Lower lobe of right lung (tissue), 2 donors: ENCODE data around the gene FHIT. TPM values are rescaled to one million over a fixed set of nuclear protein-coding genes. Genes with fewer than 3 reads are reported as not detected.
A peak's percentile ranks its signal among the peaks of the same experiment; 100 is the strongest.

Source experiments
- ATAC-seq, 2 donors: fragments of 200-7000 bp; cut with Tn5 transposase; one replicate each; pipeline ENCODE4 v1.9.1; 2020 to 2022; ENCODE audit warnings: mild to moderate bottlenecking in 2 of 2, moderate library complexity in 2 of 2
- DNase-seq: peaks from one replicate; pipeline ENCODE4 v3.0.0-alpha.2; 2020
- H3K27ac ChIP-seq: fragments of 200-600 bp; one replicate; pipeline ENCODE4 v1.8.0; 2022
- H3K27me3 ChIP-seq: fragments of 200-600 bp; one replicate; pipeline ENCODE4 v1.8.0; 2022; ENCODE audit warnings: low read depth
- H3K36me3 ChIP-seq: fragments of 200-600 bp; one replicate; pipeline ENCODE4 v1.8.0; 2022; ENCODE audit warnings: mild to moderate bottlenecking
- H3K4me1 ChIP-seq: fragments of 200-600 bp; one replicate; pipeline ENCODE4 v1.8.0; 2022
- H3K4me3 ChIP-seq: fragments of 200-600 bp; one replicate; pipeline ENCODE4 v1.8.0; 2022; ENCODE audit warnings: mild to moderate bottlenecking
- H3K9me3 ChIP-seq: fragments of 200-600 bp; one replicate; pipeline ENCODE4 v1.8.0; 2022
- intact Hi-C: fragments of 100-400 bp; cut with DNase I; formaldehyde crosslinking; loops from one replicate; pipeline ENCODE4 v1.11.0; 2022
- total RNA-seq: library from RNA; stranded (reverse); fragmentation: NEBNext Ultra II Directional; extraction: Animal tissue kit (Norgen Biotek cat#: 25700); gene quantifications from one replicate; pipeline ENCODE4 v1.2.1, GENCODE V29; 2021
- TF ChIP-seq, protein P1 (sequence below): fragments of 200-600 bp; IDR thresholded peaks from one replicate; pipeline ENCODE4 v1.8.0; 2022; ENCODE audit warnings: antibody characterized with exemption, mild to moderate bottlenecking
- donor health status: DM: no; HTN: yes; CAD: no; lungs with severe emphysema.

Gene FHIT
- total RNA-seq, 1 donor from 2014 or later: 10.3 TPM

DNA sequence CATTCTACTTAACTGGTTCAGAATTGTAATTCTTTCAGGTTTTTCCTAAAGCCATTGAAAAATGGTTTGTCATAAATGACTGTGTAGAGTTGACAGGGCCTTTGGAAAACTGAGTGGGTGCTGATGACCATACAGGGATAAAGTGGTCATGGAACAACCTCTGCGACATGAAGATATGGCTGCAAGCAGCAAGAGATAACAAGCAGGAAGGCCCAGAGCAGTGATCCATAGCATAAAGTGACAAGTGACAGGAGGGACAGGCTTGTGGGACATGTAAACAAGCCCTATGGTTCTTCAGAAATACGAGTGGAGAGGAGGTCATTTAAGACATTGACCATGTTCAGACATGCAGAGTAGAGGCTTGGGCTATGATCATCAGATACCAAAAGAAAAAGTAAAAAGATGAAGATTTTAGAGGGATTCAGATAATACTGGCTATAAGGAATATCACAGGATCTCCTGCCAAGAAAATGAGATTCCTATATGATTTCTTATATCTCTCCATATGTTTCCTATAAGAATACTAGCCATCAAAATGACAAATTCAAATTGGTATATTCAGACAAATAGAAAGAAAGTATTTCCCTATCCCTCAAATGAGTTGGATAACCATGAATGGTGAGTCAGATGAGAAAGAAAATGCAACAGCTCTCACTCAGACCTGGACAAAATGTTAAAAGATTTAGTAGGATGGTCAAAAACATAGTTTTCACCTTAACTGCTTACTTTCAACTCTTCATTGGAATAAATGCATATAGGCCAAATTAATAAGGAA is 1373.8 kb downstream of the FHIT start:
- Histone ChIP-seq H3K36me3 (no peaks in the 10 kb centered on the region), H3K9me3 (no peaks in the 10 kb centered on the region), H3K27me3 (no peaks in the 10 kb centered on the region), H3K4me3 (no peak overlapping the region), H3K4me1 (no peaks in the 10 kb centered on the region), H3K27ac (no peak overlapping the region)
- ATAC-seq (no peak), DNase-seq (no peak)
- TF ChIP-seq, protein P1, sequence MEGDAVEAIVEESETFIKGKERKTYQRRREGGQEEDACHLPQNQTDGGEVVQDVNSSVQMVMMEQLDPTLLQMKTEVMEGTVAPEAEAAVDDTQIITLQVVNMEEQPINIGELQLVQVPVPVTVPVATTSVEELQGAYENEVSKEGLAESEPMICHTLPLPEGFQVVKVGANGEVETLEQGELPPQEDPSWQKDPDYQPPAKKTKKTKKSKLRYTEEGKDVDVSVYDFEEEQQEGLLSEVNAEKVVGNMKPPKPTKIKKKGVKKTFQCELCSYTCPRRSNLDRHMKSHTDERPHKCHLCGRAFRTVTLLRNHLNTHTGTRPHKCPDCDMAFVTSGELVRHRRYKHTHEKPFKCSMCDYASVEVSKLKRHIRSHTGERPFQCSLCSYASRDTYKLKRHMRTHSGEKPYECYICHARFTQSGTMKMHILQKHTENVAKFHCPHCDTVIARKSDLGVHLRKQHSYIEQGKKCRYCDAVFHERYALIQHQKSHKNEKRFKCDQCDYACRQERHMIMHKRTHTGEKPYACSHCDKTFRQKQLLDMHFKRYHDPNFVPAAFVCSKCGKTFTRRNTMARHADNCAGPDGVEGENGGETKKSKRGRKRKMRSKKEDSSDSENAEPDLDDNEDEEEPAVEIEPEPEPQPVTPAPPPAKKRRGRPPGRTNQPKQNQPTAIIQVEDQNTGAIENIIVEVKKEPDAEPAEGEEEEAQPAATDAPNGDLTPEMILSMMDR: no peak
- intact Hi-C loops: no loop called here

DNA sequence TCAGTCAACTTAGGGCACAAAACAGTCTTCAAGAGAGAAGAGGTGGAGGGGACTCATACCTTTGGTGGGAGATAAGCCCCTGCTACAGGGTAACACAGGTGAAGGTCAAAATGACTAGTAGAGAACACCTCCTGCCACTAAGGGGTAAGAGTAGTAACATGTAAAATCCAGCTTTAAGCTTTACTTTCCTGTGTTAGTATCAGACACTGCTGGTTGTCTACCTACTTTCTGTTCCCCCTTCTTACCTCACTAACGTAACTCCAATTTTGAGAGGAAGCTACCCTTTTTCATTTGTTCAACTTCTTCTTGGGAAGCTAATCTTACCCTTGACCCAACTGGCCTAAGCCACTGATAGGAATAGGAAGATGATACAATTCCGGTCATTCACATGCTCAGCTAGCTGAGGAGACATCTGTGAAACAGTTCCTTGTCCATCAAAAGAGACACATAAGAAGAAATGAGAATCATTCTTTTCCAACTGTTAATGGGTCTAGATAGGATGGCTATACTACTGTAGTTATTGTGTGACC is 1374.7 kb downstream of the FHIT start:
- Histone ChIP-seq H3K4me3 (no peak overlapping the region), H3K27me3 (no peaks in the 10 kb centered on the region), H3K4me1 (no peaks in the 10 kb centered on the region), H3K27ac (no peak overlapping the region), H3K9me3 (no peaks in the 10 kb centered on the region), H3K36me3 (no peaks in the 10 kb centered on the region)
- intact Hi-C loops: no loop called here
- DNase-seq: no peak
- ATAC-seq: peak; percentile 56 to 66
- TF ChIP-seq, protein P1: no peak

DNA sequence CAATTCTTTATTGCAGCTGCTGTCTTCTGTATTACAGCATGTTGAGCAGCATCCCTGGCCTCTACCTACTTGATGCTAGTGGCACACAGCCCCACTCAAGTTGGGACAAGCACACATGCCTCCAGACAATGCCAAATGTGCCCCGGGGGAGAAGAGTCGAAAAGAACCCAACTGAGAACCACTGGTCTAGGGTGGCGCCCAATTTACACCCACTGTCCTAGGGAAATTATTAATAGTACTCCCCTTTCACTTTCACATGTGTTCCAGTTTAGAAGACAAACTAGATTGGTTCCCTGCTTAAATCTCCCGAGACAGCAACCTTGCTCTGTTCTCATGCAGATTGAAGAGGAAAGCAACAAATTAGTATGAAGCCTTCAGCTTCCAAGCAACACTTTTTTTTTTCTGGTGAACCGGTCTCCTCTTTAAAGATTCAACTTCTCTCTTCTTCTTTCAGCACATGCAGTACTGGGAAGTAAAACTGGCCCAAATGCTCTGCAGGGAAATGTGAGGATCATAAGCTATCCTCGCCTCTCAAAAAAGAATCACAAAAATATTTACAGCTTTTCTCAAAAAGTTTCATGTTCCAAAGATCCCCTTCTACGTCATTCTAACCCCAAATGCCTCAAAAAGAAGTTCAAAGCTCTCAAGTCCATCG is 1377.5 kb downstream of the FHIT start:
- Histone ChIP-seq H3K27ac (no peak overlapping the region), H3K27me3 (no peaks in the 10 kb centered on the region), H3K4me3 (no peak overlapping the region), H3K4me1 (no peaks in the 10 kb centered on the region), H3K36me3 (no peaks in the 10 kb centered on the region), H3K9me3 (no peaks in the 10 kb centered on the region)
- TF ChIP-seq, protein P1: no peak
- DNase-seq (no peak), ATAC-seq (peak in 1 of 2 donors; percentile 46)
- intact Hi-C loops: no loop called here

DNA sequence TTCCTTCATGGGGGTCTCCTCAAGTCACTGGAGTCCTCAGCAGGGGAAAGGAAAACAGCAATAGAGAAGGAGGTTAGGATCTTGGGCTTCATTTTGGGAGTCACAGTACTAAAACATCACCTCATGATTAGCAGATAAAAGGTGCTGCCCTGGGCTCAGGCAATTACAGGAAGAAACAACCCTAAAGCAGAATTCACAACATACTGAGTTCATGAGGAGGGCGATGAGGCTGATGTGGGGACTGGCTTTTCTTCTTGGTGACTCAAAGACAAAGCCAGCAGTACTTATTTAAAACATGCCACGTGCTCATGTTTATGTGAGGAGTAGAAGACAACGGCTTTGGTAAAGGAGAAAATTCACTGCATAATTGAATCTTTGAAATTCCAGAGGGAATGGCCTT is 1379.1 kb downstream of the FHIT start:
- H3K4me1 ChIP-seq: no peaks in the 10 kb centered on the region
- H3K4me3 ChIP-seq: no peak overlapping the region
- TF ChIP-seq, protein P1: no peak
- no peak overlapping the region for H3K27ac ChIP-seq
- DNase-seq: no peak
- ATAC-seq: no peak
- no peaks in the 10 kb centered on the region for H3K27me3 ChIP-seq
- H3K36me3 ChIP-seq: no peaks in the 10 kb centered on the region
- intact Hi-C loops: no loop called here
- no peaks in the 10 kb centered on the region for H3K9me3 ChIP-seq

DNA sequence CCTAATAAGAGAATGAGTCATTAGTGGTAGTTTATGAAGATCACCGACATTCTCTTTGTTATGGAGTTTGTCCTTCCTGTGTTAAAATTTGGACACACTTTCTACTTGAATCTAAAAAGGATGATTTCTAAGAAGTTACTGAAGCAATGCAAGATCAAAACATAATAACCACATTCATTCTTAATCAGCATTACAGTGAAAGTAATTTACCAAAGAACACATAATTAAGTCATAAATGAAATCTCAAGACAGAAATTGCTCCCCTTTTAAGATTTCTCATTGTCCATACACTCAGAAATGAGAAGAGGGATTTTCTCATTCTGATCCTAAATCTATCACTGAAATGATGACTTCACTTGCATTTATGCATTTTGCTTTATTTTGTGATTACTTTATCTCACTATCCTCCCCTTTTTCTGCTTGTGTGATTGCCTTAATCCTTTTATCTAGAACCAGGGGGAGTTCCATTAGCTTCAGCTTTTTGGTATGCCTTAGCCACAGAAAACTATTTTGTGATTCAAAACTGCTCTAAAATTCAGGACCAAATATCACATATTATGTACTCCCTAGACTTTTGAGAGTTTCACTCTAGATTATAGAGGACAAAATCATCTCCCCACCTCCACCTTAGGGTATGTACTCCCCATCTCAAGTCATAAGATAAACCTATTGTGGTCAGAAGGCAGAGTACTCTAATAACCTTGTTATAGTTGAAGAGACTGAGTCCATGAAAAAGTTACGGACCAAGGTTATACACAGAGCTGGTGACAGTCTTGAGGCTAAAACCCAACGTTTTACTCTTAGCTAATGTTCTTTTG is 1383.9 kb downstream of the FHIT start:
- no peaks in the 10 kb centered on the region for H3K27me3 ChIP-seq
- H3K9me3 ChIP-seq: no peaks in the 10 kb centered on the region
- no peaks in the 10 kb centered on the region for H3K36me3 ChIP-seq
- H3K27ac ChIP-seq: no peak overlapping the region
- intact Hi-C loops: no loop called here
- no peaks in the 10 kb centered on the region for H3K4me1 ChIP-seq
- ATAC-seq (no peak), DNase-seq (no peak)
- TF ChIP-seq, protein P1: no peak
- no peak overlapping the region for H3K4me3 ChIP-seq
